HG03460 (cell line): ENCODE results near the gene SECISBP2.
A peak's percentile ranks its signal among the peaks of the same experiment; 100 is the strongest.

ENCODE experiments used
- ATAC-seq: cut with Tn5 transposase; IDR thresholded peaks from one replicate; pipeline ENCODE4 v1.9.1; 2021; ENCODE audit not compliant: unreplicated experiment

The SECISBP2 gene

GRCh38 chr9:89398621-89399020, 80.3 kb downstream of the SECISBP2 start:
- no peak for ATAC-seq

- peak; percentile 76 for ATAC-seq
Measured at GRCh38 chr9:89400403-89401116, 82.3 kb downstream of the SECISBP2 start.

GRCh38 chr9:89402695-89403427, 84.6 kb downstream of the SECISBP2 start:
- ATAC-seq: no peak

GRCh38 chr9:89404074-89404473, 85.8 kb downstream of the SECISBP2 start:
- ATAC-seq: no peak

GRCh38 chr9:89405826-89406225, 87.5 kb downstream of the SECISBP2 start:
- ATAC-seq: peak; percentile 45

GRCh38 chr9:89407070-89407469, 88.8 kb downstream of the SECISBP2 start:
- no peak for ATAC-seq

GRCh38 chr9:89408628-89409101, 90.4 kb downstream of the SECISBP2 start:
- peak; percentile 39 for ATAC-seq
